Mesenteric fat pad (tissue), 1 donor: Measurements from ENCODE around the gene DYNC1I1. TPM values are rescaled to one million over a fixed set of nuclear protein-coding genes. Genes with fewer than 3 reads are reported as not detected.
"Not testable (repeated sequence)": the region's sequence is repeated elsewhere in the genome, so short reads cannot be mapped to it uniquely, and the experiment has no call there.

Experiments
- DNase-seq: peaks from one replicate; pipeline ENCODE4 v3.0.0-alpha.2; 2020; ENCODE audit warnings: low spot score
- total RNA-seq: library from RNA; stranded (reverse); fragmentation: NEBNext Ultra II Directional; extraction: Animal tissue kit (Norgen Biotek cat#: 25700); gene quantifications from one replicate; pipeline ENCODE4 v1.2.1, GENCODE V29; 2021
- donor health status: DM: yes; HTN: yes; CAD: no.

Gene DYNC1I1
- total RNA-seq, 1 donor from 2014 or later: 4.3 TPM

DNA sequence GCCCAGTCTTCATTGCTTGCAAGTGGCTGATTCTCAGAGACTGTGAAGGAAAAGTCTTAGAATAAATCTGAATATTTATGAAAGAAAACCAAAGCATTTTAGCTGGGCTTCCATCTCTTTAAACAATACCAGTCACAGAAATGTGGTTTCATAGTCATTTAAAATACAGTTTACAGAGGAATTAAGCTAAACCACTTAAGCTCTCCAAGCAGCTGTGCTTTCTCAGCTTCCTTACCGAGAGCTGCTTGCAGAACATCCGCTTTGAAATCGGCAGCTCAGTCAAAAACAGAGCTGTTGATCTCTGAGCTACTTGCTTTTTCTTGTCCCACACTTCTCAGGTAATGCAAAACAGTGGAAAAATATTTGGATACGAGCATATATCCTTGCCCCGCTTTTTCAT, 134.5 kb downstream of the DYNC1I1 start:
- DNase-seq: no peak

DNA sequence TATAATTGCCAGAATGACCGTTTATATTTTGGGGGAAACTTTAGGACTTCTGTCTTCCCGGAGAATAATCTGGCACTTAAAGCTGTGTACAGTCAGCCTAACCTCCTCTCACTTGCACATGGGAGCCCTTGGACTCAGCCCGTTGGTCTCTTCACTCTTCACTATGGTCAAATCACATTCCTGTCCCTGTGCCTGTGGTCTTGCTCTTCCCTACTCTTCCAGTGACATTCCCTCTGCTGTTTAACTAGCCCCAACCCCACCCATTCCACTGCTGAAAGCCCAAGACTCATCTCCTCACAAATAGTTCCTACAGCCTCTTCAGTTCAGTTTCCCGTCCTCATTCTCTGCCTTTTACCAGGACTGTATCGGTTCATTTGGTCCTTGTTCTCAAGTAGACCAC, 135.0 kb downstream of the DYNC1I1 start:
- no peak for DNase-seq

DNA sequence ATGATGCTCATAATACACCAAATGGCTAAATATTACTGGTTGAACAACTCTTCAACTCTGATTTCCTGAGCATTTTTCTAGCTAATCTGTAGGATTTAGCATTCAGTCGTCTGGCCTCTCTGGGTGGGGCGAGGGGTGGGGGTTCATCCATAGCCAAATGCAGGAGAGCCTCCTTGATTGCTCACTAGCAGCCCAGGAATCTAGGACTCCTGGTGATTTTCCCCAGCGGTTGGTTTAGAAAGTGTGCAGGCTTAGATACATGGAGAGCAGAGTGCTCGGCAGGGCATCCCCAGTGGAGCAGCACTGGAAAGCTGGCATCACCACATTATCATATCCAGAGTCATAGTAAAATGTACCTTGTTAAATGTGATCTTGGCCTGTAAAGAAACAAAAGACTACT, 136.1 kb downstream of the DYNC1I1 start:
- DNase-seq: no peak

DNA sequence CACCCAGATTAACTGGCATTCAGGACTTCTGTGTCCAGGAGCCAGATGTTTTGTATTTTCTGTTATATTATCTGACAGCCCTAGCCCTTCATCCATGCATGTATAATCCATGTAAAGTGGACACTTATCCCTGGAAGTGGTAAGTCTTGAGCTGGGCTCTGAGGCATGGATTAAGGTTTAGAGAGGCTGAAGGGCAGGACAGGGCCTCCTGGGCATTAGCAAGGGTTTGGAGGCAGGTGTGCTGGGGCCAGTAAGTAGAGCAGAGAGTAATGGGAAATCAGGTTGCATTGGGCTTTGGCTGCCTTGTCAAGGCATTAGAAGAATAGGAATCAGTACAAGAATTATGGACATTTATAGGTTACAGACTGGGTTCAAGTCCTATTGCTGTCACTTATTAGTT, 138.0 kb downstream of the DYNC1I1 start:
- no peak for DNase-seq

DNA sequence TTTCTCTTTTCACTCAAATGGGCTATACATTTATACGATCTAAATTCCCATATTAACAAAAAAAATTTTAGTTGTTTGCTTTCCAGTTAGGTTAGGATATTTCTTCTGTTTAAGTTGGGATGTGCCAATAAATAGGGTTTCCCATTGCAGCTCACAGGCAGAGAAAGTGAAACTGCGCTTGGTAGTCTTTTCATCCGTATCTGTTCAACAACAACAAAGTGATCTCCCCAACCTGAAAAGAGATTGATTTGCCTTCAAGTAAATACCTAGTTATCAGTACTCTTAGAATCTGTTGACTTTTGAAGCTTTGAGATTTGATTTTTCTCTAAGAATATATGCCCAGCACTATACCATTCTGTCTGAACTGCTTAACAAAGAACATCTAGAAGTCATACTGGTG, 143.4 kb downstream of the DYNC1I1 start:
- DNase-seq: no peak

DNA sequence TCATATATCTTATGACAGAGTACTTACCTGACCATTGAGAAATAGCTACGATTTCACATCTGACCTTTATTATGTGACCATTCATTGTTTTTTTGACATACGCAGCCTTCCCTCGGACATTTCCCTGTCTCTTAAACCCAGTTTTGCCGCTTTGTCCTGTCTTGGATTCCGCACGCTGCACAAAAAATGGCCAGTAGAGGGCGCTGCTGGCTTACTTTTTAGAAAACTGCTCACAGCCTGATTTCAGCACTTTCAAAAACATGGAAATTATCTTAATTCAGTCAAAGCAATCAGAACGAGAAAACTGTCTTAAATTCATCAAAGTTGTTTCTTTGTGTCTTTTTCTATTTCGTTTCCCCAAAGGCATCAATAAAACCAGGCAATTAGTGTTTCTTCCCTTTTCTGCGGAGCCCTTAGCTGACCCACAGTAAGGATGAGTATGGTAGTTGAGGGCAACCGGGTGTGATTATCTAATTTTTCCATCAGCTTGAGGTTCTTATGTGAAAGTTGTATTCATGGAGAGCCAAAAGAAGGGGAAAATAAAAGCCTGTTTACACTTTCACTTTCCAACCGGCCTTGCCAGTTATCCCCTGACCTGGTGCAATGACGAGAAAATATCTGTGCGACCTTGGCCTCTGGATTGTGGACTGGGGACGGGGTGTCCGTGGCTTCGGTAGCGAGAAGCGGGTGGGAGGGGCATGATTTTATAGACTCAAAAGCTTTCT, 144.4 kb downstream of the DYNC1I1 start:
- no peak for DNase-seq

DNA sequence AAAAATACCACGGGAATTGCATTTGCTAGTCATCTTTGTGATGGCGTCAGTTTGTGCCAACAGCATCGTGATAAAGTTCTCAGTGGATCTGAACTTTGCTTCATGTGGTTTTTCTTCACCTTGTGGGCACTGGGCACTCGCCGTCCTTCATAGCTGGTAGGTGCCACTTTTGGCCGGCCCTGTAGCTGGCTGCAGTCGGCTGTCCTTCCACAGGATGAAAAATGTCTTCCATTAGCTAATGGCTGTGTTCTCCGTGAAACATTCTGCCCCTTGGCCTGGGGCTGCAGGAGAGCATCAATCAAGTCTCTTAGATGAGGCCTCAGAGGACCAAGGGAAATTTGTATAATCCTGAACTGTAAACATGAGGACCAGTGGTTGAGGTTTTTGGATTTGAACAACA, 145.3 kb downstream of the DYNC1I1 start:
- DNase-seq: no peak

DNA sequence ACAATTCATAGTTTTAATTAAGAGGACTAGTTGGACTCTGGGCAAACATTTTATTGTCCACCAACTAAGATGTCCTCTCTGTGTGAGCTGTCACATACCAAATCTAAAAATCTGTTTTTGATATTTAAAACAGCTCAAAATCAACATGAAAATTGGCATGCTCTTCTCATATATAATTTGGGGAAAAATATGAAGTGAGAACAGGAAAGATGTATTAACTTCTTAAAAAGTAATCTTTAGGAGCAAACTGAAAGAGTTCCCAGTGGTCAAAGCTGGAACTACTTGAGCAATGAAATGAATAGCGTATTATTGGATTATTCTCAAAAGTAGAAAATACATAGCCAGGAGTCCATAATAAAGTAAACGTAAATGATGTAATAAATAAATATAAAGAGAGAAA, 147.2 kb downstream of the DYNC1I1 start:
- DNase-seq: no peak

DNA sequence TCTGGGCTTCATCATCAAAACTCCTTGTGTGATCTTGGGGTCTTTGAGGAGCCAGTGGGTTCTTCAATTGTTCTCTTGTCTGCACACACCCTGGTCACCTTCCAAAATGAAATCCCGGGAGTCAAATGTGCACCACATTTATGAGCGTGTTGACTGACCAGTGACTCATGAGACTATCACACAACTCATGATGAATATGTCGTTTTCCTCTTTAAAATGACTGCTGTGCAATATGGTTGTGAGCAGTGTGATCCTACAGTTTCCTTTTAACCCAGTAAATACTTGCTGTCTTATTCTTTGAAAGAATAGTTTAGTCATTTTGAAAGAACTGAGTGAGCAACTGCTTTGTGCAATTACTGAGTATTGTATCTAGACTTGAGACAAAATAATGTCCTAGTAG, 149.2 kb downstream of the DYNC1I1 start:
- DNase-seq: no peak

DNA sequence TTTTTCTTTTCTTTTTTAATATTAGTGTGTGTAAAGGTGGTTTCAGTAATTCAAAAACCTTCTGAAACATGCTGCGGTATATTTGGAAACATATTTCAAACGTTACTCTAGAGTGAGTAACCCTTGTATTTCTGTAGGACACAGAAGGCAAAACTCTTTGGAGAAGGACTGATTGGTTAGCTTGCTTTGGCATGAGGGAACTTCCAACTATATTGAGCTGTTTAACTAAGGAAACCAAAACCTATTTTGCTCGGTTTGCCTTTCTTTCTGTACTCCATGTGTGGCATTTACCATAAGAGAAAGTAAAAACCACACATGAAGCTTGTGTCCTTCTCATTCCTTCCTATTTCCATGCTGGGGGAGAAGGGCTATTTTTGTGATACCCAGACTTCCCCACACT, 149.8 kb downstream of the DYNC1I1 start:
- DNase-seq: no peak

DNA sequence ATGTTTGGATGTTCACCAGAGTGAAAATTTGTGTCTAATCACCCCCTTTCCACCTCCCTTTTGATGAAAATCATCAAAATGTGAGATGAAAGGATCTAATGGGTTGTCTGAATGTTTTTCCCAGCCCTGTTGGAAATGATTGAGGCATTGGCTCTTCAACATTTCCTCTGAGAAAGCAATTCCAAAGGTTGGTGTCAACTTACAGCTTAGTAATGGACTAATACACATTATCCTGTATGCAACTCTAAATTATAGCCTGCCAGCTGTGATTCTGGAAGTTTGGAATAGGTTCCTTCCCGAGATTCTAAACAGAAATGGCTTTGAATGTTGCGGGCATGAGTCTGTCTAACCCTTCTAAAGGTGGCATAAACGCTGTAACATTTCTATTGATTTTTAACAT, 152.9 kb downstream of the DYNC1I1 start:
- no peak for DNase-seq

DNA sequence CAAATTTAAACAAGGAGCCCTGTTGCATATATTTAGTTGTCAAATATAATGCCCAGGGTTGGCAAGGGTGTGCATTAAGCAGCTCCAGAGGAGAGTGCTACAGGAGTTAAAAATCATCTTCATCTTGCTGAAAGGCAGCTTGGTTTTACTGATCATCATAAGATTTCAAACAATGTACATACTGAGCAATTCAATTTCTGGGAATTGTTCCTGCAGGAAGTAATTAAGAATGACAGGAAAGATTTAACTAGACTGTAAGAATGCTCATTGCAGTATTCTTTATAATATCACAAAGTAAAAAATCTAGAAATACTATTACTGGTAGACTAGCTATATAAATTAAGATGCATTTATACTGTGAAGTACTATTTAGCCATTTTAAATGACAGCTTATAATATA, 153.6 kb downstream of the DYNC1I1 start:
- DNase-seq: no peak

DNA sequence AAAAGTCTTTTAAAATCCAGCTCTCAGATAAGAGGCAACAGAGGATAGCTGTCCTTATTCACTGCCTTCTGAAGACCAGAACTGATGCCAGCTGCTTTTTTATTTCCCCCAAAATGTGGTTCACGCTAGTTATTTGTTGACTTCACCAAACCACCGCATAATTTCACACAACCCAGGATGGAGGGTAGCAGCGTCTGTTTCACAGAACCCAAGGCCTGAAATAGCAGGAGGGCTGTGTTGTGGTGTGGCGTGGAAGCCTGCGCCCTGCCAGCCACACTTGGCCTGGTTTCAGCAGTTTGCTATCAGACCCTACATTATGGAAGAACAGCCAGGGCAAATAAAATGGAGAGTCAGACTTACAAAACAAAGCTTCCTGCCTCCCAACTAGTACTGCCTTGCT, 155.4 kb downstream of the DYNC1I1 start:
- DNase-seq: no peak

DNA sequence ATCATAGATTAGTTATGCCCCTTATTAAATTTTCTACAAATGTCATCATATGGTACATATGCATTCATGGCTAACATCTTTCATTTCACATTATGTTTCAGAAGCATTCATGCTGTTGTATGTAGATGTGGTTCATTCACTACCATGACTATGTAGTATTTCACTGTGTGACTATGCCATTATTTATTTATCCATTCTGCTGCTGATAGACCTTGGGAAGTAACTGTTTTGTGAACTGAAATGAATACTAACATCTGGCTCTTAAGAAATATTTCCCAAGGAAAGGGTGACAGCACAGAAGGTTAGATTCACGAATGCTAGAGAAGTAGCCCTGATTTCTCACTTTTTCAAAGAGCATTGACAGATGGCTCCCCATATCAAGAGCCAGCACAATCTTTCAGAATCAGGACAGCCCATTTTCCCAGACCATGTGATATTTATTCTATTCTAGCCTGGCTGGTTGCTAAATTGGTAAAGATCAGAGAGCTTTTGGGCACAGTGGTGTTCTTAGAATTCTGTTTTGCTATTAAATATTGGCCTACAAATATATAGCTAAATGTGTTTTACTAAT, 157.4 kb downstream of the DYNC1I1 start:
- no peak for DNase-seq

DNA sequence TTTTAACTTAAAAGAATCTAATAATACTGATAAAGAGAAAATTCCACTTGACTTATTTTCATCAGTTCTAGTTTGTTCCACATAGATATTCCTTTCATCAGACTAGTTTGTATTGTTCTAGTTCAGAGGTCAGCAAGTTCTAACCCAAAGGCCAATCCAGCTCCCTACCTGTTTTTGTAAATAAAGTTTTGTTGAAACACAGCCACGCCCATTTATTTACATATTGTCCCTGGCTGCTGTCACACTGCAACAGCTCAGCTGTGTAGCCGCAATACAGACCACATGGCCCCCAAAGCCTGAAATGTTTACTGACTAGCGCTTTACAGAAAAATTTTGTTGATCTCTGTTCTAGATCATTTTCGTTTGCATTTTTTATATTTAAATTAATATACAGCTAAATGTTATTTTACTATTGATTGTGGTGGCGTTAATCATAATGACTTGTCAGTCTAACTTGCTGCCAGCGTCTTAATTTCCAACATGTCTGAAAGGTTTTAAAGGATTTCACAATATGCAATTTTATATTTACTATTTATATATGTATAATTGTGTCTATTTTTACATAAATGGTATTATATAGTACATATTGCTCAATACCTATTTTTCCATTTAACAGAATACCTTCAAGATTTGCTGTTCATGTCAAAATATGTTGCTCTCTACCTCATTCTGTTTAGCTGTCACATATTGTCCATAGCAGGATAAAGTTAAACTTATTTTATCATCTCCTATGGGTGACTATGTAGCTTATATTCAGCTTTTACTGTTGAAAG, 159.3 kb downstream of the DYNC1I1 start:
- DNase-seq: no peak

DNA sequence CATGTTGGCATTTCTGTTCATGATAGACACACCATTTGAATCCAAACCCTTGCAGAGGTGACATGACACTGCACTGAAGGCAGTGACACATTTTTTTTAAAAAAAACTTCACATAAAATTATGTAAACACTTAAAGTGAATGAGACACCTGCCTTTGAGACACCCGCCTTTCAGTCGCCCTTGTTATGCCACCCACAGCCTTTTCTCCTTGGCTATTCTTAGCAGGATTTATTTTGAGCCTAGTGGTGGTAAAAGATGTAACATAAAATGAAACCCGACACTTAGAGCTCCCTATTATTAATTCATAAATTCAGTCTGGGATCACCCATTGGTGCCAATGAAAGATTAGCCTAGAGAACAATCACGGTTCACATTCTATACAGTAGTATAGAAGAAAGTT, 161.3 kb downstream of the DYNC1I1 start:
- no peak for DNase-seq

DNA sequence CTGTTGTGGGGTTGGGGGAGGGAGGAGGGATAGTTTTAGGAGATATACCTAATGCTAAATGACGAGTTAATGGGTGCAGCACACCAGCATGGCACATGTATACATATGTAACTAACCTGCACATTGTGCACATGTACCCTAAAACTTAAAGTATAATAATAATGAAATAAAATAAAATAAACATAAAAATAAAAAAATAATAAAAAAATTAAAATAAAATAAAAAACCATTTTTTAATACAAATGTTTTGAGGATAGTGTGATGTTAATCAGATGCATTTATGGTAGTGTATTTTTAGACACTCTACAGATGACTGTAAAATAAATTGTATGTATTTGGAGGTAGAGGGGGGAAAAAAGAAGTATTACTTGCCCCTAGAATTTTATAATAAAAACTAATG, 172.5 kb downstream of the DYNC1I1 start:
- not testable (repeated sequence) for DNase-seq

DNA sequence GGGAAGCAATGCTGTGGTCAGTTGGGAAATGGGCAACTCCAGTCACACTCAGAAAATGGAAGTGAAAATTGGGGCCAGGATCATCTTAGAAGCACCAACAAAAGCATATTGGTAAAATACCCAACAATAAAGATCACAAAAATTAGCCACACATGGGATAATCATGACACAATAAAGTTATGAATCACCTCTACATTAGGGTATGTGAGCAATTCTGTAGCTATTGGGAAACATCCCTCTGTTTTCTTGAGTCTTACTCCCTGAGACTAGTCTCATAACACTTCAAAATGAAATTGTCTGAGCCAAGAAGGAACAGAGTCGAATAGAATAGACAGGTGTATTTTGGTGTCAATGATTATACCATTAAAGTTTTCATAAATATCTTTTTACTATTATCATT, 178.3 kb downstream of the DYNC1I1 start:
- no peak for DNase-seq

DNA sequence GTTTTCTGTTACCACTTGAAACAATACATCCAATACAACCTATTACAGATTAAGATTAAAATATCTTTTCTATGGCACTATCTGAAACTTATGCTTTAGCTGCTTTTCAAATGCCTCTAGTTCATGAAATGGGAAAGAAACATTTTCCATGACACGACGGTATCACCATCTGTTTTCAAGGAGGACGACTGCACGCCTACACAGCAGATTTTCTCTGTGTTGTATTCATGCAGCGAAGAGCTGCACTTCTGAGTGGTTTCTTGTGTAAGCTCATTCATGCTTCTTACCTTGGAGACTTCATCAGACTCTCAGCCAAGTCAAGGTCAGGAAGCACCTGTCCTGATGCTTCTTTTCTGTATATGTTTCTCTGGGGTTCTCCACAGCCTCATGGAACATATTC, 179.2 kb downstream of the DYNC1I1 start:
- DNase-seq: no peak

DNA sequence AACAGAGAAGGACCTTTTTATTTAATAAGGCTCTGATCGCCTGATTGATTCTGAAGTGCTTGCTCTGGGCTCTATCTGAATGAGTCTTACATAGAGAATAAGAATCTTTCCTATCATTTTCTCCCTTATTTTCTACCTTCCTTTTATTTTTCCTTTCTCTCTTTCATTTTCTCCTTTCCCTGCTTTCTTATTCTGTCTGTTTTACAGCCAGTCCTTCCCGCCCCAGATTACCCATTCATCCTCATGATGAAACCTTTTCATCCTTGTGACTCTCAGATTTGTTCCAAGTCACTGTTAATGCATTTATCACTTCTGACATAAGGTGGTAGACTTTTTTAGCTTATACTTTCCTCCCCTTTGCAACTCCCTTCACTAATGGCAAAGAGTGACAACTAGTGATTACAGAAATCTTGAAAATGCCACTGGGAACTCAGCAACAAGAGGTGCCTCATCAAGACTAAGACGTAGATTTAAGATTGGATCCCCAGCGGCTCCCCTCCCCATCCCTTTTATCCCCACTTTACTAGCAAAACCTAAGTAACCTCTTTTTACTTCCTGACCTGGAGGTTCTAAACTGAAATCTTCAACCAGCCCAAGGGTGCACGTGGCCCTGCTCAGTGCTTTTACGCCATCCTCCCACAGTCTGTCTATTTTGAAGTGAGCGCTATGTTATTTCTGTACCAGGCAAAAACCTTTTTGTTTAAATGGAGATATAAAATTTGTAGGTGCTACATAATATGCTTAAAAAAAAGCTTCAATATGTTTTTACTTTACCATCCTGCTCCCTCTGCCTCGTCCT, 179.8 kb downstream of the DYNC1I1 start:
- DNase-seq: no peak

DNA sequence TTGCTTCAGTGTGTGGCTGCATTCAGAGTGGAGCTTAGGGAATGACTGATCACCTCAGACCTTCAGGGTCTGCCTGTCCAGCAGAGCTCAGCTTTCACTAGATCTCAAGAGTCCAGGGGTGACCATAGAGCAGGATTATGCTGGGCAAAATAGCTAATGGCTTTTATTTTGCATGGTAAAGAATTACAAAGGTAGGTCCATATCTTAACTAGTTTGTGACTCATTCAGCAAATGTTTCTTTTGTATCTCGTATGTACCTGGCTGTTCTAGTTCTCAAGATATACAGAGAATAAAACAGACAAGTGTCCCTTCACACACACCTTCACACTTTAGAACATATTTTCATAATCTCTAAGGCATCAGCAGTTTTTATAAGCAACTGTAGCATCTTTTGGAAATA, 180.5 kb downstream of the DYNC1I1 start:
- DNase-seq: no peak

DNA sequence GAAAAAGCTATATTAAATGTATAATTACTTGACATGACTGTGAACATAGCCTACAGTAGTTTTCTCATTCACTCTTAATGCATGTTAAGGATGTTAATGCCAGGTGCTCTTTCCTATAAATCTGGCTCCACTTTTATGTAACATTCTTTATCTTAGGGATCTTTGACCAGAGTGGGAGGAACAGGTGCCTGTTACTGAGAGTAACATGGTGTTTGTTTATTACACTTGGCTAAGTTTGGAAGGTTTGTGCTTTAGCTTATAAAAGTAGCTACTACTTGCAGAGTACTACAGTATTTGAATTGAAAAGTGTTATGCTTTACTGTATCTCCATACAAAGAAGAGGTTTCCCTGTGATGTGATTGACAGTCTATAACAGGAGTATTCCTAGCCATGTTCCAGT, 183.4 kb downstream of the DYNC1I1 start:
- no peak for DNase-seq
